ENCODE measurements around the gene ATP1A3.

ATP1A3 gene

GRCh38 chr19:41984961-41985360 is 9.1 kb downstream of the ATP1A3 start:
- Mint-ChIP-seq H3K4me3 (no peak overlapping the region), H3K9me3 (no peaks in the 10 kb centered on the region), H3K27ac (no peak overlapping the region), H3K36me3 (no peaks in the 10 kb centered on the region), H3K27me3 (no peaks in the 10 kb centered on the region), H3K4me1 (no peaks in the 10 kb centered on the region)
- CTCF ChIA-PET, result no interaction called here
- DNase-seq, result no peak

GRCh38 chr19:41981724-41982123 is 12.3 kb downstream of the ATP1A3 start:
- Mint-ChIP-seq H3K4me1 (no peaks in the 10 kb centered on the region), H3K27ac (no peak overlapping the region), H3K4me3 (no peak overlapping the region), H3K36me3 (no peaks in the 10 kb centered on the region), H3K9me3 (no peaks in the 10 kb centered on the region), H3K27me3 (no peaks in the 10 kb centered on the region)
- CTCF ChIA-PET, result interaction anchor here (1.6 kb wide), 1 partner anchor 47 kb away, joined by 5 read pairs; no protein-coding TSS in a partner anchor
- DNase-seq, result no peak

- Mint-ChIP-seq H3K4me3 (no peak overlapping the region), H3K27ac (no peak overlapping the region), H3K36me3 (no peaks in the 10 kb centered on the region), H3K27me3 (no peaks in the 10 kb centered on the region), H3K9me3 (no peaks in the 10 kb centered on the region), H3K4me1 (no peaks in the 10 kb centered on the region)
- CTCF ChIA-PET, result no interaction called here
- no peak for DNase-seq
Measured at GRCh38 chr19:41978470-41978869, 15.6 kb downstream of the ATP1A3 start.

GRCh38 chr19:41977916-41978315 is 16.1 kb downstream of the ATP1A3 start:
- Mint-ChIP-seq H3K4me3 (no peak overlapping the region), H3K4me1 (no peaks in the 10 kb centered on the region), H3K27me3 (no peaks in the 10 kb centered on the region), H3K27ac (no peak overlapping the region), H3K36me3 (no peaks in the 10 kb centered on the region), H3K9me3 (no peaks in the 10 kb centered on the region)
- no peak for DNase-seq
- CTCF ChIA-PET, result no interaction called here

- CTCF ChIA-PET, result no interaction called here
- H3K4me3 Mint-ChIP-seq, result no peak overlapping the region
- DNase-seq, result no peak
- H3K27me3 Mint-ChIP-seq, result no peaks in the 10 kb centered on the region
- H3K27ac Mint-ChIP-seq, result no peak overlapping the region
- H3K36me3 Mint-ChIP-seq, result no peaks in the 10 kb centered on the region
- no peaks in the 10 kb centered on the region for H3K4me1 Mint-ChIP-seq
- H3K9me3 Mint-ChIP-seq, result no peaks in the 10 kb centered on the region
Measured at GRCh38 chr19:41974652-41975051, 19.4 kb downstream of the ATP1A3 start.

GRCh38 chr19:41971363-41971762 is 22.7 kb downstream of the ATP1A3 start:
- Mint-ChIP-seq H3K36me3 (no peaks in the 10 kb centered on the region), H3K4me3 (no peak overlapping the region), H3K27ac (no peak overlapping the region), H3K9me3 (no peaks in the 10 kb centered on the region), H3K4me1 (no peaks in the 10 kb centered on the region), H3K27me3 (peaks cover 8% of the 10 kb centered on the region)
- no peak for DNase-seq
- CTCF ChIA-PET, result no interaction called here

- no peaks in the 10 kb centered on the region for H3K4me1 Mint-ChIP-seq
- no peak for DNase-seq
- CTCF ChIA-PET, result no interaction called here
- H3K4me3 Mint-ChIP-seq, result no peak overlapping the region
- H3K9me3 Mint-ChIP-seq, result no peaks in the 10 kb centered on the region
- no peak overlapping the region for H3K27ac Mint-ChIP-seq
- peaks cover 13% of the 10 kb centered on the region for H3K27me3 Mint-ChIP-seq
- H3K36me3 Mint-ChIP-seq, result no peaks in the 10 kb centered on the region
Measured at GRCh38 chr19:41969772-41970458, 24.1 kb downstream of the ATP1A3 start.

GRCh38 chr19:41968751-41969595 is 25.1 kb downstream of the ATP1A3 start:
- Mint-ChIP-seq H3K27ac (no peak overlapping the region), H3K27me3 (peaks cover 13% of the 10 kb centered on the region), H3K4me1 (no peaks in the 10 kb centered on the region), H3K4me3 (no peak overlapping the region), H3K9me3 (no peaks in the 10 kb centered on the region), H3K36me3 (no peaks in the 10 kb centered on the region)
- CTCF ChIA-PET, result no interaction called here
- no peak for DNase-seq

- Mint-ChIP-seq H3K36me3 (no peaks in the 10 kb centered on the region), H3K9me3 (no peaks in the 10 kb centered on the region), H3K4me3 (no peak overlapping the region), H3K27ac (no peak overlapping the region), H3K27me3 (peaks cover 13% of the 10 kb centered on the region), H3K4me1 (no peaks in the 10 kb centered on the region)
- CTCF ChIA-PET, result no interaction called here
- no peak for DNase-seq
Measured at GRCh38 chr19:41967054-41967783, 26.8 kb downstream of the ATP1A3 start.

GRCh38 chr19:41965106-41965505 is 28.9 kb downstream of the ATP1A3 start:
- DNase-seq, result no peak
- no peak overlapping the region for H3K4me3 Mint-ChIP-seq
- peaks cover 13% of the 10 kb centered on the region for H3K27me3 Mint-ChIP-seq
- CTCF ChIA-PET, result interaction anchor here (1.7 kb wide), 1 partner anchor 70 kb away, joined by 5 read pairs; no protein-coding TSS in a partner anchor
- H3K27ac Mint-ChIP-seq, result no peak overlapping the region
- no peaks in the 10 kb centered on the region for H3K9me3 Mint-ChIP-seq
- H3K4me1 Mint-ChIP-seq, result peaks cover 3% of the 10 kb centered on the region
- H3K36me3 Mint-ChIP-seq, result no peaks in the 10 kb centered on the region

GRCh38 chr19:41960973-41961372 is 33.1 kb downstream of the ATP1A3 start:
- H3K27me3 Mint-ChIP-seq, result peaks cover 5% of the 10 kb centered on the region

GRCh38 chr19:41959056-41960053 is 34.7 kb downstream of the ATP1A3 start, which contains the start of gene RABAC1:
RABAC1 (minus strand) TSS chr19:41959321; CDS start chr19:41959292, 29 bp downstream.
- DNase-seq, result peak; percentile 95
- Mint-ChIP-seq H3K9me3 (no peaks in the 10 kb centered on the region), H3K27me3 (no peaks in the 10 kb centered on the region), H3K36me3 (peaks cover 2% of the 10 kb centered on the region), H3K4me1 (peaks cover 27% of the 10 kb centered on the region), H3K4me3 (peak within 1 kb of the TSS; percentile 86), H3K27ac (peak within 1 kb of the TSS; percentile 85)
- CTCF ChIA-PET, result interaction anchor here (1.2 to 4.2 kb wide), 6 partner anchors 76 to 134 kb away, joined by 3 to 19 read pairs (median 4); partner anchors contain the start of gene RPS19

More at GRCh38 chr19:41960973-41961372, 33.1 kb downstream of the ATP1A3 start:
- DNase-seq, result no peak
- H3K27ac Mint-ChIP-seq, result no peak overlapping the region
- no peak overlapping the region for H3K4me3 Mint-ChIP-seq
- peaks cover 2% of the 10 kb centered on the region for H3K36me3 Mint-ChIP-seq
- CTCF ChIA-PET, result interaction anchor here (1.2 kb wide), 1 partner anchor 77 kb away, joined by 3 read pairs; no protein-coding TSS in a partner anchor
- peaks cover 27% of the 10 kb centered on the region for H3K4me1 Mint-ChIP-seq
- no peaks in the 10 kb centered on the region for H3K9me3 Mint-ChIP-seq

- no peaks in the 10 kb centered on the region for H3K9me3 Mint-ChIP-seq
- peak overlapping the region; percentile 85 for H3K27ac Mint-ChIP-seq
- DNase-seq, result peak; percentile 92
- H3K4me1 Mint-ChIP-seq, result peaks cover 27% of the 10 kb centered on the region
- no peaks in the 10 kb centered on the region for H3K27me3 Mint-ChIP-seq
- H3K4me3 Mint-ChIP-seq, result peak overlapping the region; percentile 86
- CTCF ChIA-PET, result interaction anchor here (0.6 to 4.2 kb wide), 9 partner anchors 12 to 166 kb away, joined by 3 to 19 read pairs (median 4); partner anchors contain the start of gene RPS19
- H3K36me3 Mint-ChIP-seq, result peaks cover 2% of the 10 kb centered on the region
Measured at GRCh38 chr19:41958367-41959055, 35.5 kb downstream of the ATP1A3 start.

All from activated naive CD4-positive, alpha-beta T cell treated with anti-CD3 and anti-CD28 coated beads, Interleukin-2, amount 10 ng/mL, durations not matched to agents 7 days and 5 days (primary cell).